Measurements from ENCODE around the gene SLC45A1. TPM values are rescaled to one million over a fixed set of nuclear protein-coding genes. Genes with fewer than 3 reads are reported as not detected.

Gene SLC45A1
- total RNA-seq, 1 donor from 2014 or later: 2.5 TPM

GRCh38 chr1:8338526-8339202, 20.8 kb downstream of the SLC45A1 start:
- TF ChIP-seq CTCF (conservative IDR thresholded peaks at IDR 0.05): no peak
- no peak overlapping the region for H3K4me3 Mint-ChIP-seq
- H3K27ac Mint-ChIP-seq (ENCODE audit: unreplicated experiment): no peak overlapping the region
- H3K36me3 Mint-ChIP-seq (ENCODE audit: low read depth): peaks cover 7% of the 10 kb centered on the region
- H3K9me3 Mint-ChIP-seq: peaks cover 2% of the 10 kb centered on the region
- H3K27me3 Mint-ChIP-seq (ENCODE audit: low read depth): no peaks in the 10 kb centered on the region
- peaks cover 6% of the 10 kb centered on the region for H3K4me1 Mint-ChIP-seq
- DNase-seq (ENCODE audit: low read depth, low spot score): no peak

GRCh38 chr1:8339203-8339600, 21.3 kb downstream of the SLC45A1 start:
- Mint-ChIP-seq H3K4me3 (no peak overlapping the region), H3K27me3 (ENCODE audit: low read depth) (no peaks in the 10 kb centered on the region), H3K9me3 (peaks cover 2% of the 10 kb centered on the region), H3K4me1 (peaks cover 7% of the 10 kb centered on the region), H3K27ac (ENCODE audit: unreplicated experiment) (no peak overlapping the region), H3K36me3 (ENCODE audit: low read depth) (peaks cover 7% of the 10 kb centered on the region)
- DNase-seq (ENCODE audit: low read depth, low spot score): no peak
- no peak for TF ChIP-seq CTCF (conservative IDR thresholded peaks at IDR 0.05)

GRCh38 chr1:8340448-8340847, 22.5 kb downstream of the SLC45A1 start:
- Mint-ChIP-seq H3K36me3 (ENCODE audit: low read depth) (peaks cover 15% of the 10 kb centered on the region), H3K27ac (ENCODE audit: unreplicated experiment) (no peak overlapping the region), H3K27me3 (ENCODE audit: low read depth) (no peaks in the 10 kb centered on the region), H3K9me3 (peaks cover 8% of the 10 kb centered on the region), H3K4me1 (peaks cover 14% of the 10 kb centered on the region), H3K4me3 (no peak overlapping the region)
- no peak for TF ChIP-seq CTCF (conservative IDR thresholded peaks at IDR 0.05)
- no peak for DNase-seq (ENCODE audit: low read depth, low spot score)

- no peak overlapping the region for H3K4me3 Mint-ChIP-seq
- peaks cover 7% of the 10 kb centered on the region for H3K9me3 Mint-ChIP-seq
- H3K27me3 Mint-ChIP-seq (ENCODE audit: low read depth): peaks cover 6% of the 10 kb centered on the region
- peaks cover 14% of the 10 kb centered on the region for H3K4me1 Mint-ChIP-seq
- no peak overlapping the region for H3K27ac Mint-ChIP-seq (ENCODE audit: unreplicated experiment)
- no peak for TF ChIP-seq CTCF (conservative IDR thresholded peaks at IDR 0.05)
- DNase-seq (ENCODE audit: low read depth, low spot score): no peak
- peaks cover 12% of the 10 kb centered on the region for H3K36me3 Mint-ChIP-seq (ENCODE audit: low read depth)
Measured at GRCh38 chr1:8342325-8342724, 24.4 kb downstream of the SLC45A1 start.

GRCh38 chr1:8343044-8343443, 25.1 kb downstream of the SLC45A1 start:
- H3K27ac Mint-ChIP-seq (ENCODE audit: unreplicated experiment): peak overlapping the region; percentile 83
- DNase-seq (ENCODE audit: low read depth, low spot score): no peak
- H3K36me3 Mint-ChIP-seq (ENCODE audit: low read depth): peaks cover 10% of the 10 kb centered on the region
- peaks cover 21% of the 10 kb centered on the region for H3K4me1 Mint-ChIP-seq
- peaks cover 7% of the 10 kb centered on the region for H3K9me3 Mint-ChIP-seq
- TF ChIP-seq CTCF (conservative IDR thresholded peaks at IDR 0.05): no peak
- H3K27me3 Mint-ChIP-seq (ENCODE audit: low read depth): peaks cover 6% of the 10 kb centered on the region
- no peak overlapping the region for H3K4me3 Mint-ChIP-seq
